CD4-positive, alpha-beta T cell treated with Interleukin-6 for 4 hours (primary cell): Measurements from ENCODE around the gene ARL15.

Source experiments
- DNase-seq: peaks from one replicate; pipeline ENCODE4 v3.0.0-alpha.2; 2020; ENCODE audit warnings: mixed read lengths

The ARL15 gene

DNA sequence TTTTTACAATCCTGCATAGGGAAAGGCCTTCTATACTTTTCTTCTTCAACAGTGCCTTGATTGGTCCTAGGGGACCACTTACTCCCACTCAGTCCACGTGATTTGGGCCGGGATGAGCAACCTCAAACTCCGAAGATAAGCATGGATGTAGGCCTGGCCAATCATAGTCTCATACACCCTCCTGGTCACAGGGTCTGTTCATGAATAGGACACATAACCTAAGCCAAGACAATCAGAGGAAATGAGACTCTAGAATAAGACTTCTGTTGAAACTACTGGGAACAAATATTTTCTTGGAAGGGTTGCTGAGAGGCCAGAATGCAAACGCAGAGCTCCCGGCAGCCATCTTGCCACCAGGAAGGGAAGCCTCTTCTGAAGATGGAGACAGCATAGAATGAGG is 68.1 kb downstream of the ARL15 start:
- no peak for DNase-seq

DNA sequence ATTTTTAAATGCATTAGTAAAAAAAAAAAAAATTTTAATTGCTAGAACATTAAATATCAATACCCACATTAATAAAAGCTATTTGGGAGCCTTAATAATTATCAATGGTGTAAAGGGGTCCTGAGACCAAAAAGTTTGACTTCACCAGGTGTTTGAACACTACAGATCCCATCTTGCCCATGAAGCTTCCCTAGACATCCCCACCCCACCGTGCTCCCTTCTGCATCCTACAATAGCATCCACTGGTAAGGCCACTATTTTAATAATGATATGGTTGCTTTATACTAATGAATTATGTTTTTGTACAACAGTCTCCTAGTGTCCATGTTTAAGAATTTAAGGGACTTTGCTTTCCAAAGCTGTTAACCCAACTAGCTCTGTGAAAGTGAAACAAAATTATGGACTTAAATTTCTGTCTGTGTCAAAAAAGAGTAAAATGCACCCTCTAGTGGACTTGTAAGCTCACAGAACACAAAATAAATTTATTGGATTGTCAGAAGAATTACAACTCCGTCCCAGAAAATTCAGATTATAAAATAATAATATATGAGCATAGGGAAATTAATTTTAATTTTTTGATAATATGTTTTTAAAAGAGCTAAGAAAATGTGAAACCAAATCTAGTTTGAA is 76.0 kb downstream of the ARL15 start:
- no peak for DNase-seq

DNA sequence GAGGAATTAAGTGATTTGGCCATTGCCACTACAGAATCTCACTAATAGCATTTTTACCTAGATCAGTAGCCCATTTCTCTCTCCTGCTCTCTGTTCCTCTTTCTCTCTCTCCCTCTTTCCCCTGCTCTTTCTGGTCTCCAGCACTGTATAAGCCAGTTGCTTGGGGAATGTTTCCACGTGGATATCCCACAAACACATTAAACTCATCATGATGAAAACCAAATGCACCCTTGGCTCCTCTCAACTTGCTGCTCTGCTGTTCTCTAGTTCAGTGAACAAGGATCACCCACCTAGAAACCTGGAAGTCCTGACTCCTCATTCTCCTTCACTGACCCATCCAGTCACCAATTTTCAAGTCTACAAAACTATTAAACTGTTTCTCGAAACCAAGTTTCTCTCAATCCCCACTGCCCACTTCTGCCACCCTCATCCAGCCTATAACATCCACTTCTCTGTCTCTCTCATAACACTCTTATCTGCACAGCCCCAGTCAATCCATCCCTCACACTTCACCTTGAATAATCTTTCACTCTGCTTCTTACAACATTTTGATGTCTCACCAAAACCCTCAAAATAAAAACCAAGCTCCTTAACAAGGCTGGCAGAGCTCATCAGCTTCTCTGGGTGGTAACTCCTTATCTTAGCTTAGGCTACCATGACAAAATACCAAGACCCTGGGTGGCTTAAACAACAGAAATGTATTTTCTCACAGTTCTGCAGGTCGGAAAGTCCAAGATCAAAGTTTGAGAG is 79.3 kb downstream of the ARL15 start:
- DNase-seq: no peak

DNA sequence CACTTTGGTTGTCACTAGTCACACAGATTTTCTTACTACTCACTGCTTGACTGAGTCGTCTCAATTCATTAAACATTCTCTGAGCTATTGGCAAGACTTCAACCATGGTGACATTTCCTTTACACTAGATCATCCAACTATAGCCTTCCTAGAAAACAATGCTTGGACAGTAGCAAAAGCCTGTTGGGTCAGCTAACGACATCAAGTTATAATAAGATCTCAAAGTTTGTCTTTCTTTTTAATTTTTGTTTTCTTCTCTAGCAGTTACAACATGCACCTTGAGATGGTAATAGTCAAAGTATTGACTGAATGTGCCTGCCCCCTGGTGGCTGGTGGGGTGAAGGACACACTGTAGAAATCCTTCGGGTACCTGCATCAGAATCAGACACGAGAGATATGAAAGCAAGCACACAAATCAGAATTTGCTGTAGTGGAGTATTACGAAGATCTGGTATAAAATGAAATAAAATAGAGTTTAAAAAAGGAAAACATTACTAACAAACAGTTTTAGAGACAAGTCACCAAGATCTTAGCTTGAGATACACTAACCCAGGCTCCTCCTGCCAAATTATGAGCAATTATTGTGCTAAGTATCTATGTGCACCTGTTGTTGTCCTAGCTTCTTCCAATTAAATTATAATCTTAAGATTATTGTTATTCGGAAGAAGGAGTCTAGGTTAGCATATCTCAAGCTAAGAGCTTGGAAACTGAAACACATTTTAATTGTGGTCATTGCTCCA is 81.2 kb downstream of the ARL15 start:
- DNase-seq: peak; percentile 74

DNA sequence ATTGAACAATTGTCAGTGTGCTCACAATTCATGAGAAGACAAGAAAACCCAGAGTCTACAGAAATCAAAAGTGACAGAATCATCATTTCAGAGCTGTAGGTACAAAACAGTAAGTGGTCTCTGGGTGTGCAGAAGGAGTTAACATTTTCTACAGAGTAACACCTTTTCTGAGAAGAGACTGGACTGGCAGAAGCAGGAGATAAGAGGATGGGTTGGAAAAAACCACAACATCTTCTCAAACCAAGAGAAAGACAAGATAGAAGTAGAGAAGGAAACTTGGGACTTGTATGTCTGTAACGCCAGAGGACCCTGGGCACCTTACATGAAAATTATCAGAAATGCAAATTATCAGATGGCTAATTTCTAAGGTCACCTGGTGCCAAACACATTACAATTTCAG is 82.6 kb downstream of the ARL15 start:
- no peak for DNase-seq

DNA sequence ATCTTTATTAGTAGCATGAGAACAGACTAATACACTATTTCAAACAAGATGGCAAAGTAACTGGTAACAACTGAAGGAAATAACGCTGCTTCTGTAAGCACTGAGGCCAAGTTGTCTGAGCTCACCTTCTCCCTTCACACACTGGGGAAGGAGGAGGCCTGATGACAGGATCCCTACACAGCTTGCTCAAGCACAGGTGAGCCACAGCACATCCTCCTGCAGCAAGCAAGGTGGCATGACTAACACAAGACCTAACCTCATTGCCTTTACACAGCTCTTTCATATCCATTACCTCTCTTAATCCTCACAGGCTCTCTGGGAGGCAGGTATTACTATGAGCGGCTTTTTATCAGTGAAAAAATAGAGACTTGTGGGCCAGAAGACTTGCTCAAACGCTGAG is 83.3 kb downstream of the ARL15 start:
- no peak for DNase-seq

DNA sequence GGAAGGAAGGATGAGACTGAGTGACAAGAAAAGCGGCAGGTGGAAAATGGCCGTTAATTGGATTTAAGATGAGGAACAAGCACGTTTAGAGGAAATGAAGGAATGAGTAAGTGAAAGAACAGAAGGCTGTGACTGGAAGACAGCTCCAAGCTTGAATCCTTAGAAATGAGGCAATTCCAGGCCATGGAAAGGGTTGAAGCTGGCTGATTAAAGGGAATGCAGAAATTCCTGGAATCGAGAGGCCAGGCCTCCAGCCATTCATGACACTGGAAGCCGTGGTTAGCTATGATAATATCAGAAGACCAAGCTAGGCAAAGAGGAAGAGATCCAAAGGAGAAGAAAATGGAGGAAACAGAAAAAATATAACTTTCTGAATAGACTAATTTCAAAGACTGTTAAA is 84.2 kb downstream of the ARL15 start:
- DNase-seq: no peak

DNA sequence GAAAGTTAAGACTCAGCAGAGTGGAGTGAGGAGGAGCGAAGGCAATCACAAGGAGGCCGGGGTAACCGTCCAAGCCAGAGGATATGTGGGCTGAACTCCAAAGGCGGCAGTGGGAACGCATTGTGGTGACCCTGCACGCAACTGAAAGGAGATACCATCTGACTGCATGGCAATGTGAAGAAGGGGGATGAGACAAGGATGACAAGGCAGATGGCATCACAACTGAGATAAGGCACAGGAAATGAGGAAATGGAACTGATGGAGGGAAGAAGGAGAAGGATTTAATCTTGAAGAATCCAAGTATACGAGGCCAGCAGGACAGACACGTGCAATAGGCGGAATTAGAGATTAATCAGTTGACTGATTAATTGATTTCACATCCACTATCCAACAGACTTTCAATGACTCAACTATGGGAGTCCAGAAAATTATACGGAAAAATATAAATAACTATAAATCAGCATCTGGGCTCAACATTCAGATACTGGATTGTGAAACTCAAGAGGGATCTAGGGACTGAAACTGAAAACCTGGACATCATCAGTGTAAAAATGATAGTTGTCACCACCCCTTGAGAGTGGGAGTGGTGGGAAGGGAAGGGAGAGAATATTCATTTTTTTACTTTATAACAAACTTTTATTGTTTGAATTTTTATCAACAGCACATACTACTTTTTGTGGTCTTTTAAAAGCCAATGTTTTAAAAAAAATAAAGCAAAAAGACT is 86.1 kb downstream of the ARL15 start:
- no peak for DNase-seq

DNA sequence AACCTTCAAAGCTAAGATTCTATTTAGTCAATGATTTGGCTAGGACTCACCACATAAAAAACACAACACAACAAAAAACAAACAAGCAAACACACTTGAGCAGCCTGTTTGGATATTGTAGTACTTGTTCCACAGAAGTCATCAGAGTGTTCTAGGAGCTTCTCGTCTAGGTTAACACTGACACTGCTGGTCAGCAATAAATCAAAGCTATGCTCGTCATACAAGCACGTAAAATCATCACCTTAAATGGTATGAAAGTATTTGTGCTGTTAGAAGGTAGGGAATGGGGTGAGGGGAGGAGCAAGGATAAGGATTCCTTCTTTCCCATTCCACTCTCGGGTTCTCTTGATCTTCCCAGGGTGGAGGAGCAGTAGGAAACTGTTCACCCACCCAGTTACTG is 88.0 kb downstream of the ARL15 start:
- no peak for DNase-seq

DNA sequence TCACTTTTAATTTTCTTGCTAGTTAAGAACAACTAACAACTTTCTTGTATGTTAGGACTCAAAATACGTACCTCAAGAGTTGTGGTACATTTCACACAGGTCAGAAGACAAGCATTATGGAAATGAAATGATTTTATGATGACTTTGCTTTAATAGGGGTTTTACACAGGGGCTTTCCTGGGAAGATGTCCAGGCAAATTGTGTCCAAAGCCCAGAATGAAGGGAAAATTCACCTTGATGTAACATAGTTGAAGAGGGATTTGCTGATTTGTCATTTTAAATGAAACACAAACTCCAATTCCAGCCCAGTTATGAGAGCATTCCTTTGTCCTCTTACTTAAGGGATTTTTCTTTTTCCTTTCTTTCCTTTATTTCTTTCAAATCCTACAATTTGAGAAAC is 89.2 kb downstream of the ARL15 start:
- no peak for DNase-seq

DNA sequence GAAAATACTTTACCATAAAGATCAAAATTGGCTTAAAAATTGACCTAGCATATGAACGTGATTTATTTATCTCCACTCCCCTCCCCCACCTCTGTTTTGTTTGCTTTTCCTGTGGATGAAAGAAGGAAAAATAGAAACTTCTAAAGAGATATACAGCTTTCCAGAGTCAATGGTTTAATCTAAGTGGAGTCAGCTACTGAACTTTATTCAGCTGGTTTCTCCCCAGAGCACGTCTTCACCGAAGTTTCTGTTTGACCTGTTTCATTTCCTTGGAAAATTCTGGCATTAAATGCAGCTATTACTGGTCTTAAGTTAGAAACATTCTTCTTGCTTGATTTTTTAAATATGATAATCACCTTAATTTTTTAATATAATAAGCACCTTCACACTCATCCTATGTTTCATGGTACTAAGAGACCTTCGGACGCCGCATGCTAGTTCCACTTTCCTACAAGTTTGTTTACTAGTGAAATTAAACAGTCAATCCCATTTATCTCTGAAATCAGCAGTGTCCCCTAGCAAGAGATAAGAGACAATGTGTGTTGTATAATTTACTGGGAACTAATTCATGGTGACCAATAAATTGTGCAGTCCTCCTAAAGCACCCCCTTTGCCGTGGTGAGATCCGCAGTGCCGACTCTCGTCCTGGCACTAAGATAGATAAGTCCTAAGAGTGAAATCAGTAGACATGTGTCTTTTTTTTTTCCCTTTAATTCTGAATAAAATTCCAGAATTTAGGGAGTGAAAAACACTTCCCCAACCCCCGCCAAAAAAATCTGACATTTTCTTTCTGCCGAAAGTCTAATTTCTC is 89.9 kb downstream of the ARL15 start:
- no peak for DNase-seq

DNA sequence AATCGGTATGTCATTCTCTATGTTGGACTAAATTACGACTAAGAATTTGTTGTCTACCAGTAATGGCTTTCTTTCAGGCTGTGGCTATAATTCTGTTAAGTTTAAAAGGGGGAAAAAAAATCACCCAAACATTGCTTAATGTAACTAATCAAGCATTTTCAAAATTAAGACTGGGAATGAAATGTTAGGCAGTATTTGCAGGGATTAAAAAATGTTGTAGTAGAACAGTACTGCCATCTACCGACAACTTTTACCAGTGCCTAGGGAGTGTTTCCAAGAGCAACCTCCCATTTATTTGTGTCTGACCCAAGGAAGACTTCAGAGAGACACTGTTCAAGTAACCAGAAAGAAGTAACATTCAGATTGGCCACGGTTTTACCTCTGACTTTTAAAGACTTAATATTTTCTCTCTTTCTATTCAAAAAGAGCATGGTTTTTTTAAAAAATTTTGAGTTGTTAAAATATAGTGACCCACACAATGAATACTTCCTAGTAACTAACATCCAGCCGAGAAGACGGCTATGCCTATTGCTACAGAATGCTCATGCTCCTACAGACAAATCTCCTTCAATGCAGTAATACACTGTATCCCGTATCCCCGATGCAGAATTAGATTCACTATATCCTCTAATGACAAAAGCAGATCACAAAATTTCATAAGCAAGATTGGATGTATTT is 92.4 kb downstream of the ARL15 start:
- DNase-seq: peak; percentile 5

DNA sequence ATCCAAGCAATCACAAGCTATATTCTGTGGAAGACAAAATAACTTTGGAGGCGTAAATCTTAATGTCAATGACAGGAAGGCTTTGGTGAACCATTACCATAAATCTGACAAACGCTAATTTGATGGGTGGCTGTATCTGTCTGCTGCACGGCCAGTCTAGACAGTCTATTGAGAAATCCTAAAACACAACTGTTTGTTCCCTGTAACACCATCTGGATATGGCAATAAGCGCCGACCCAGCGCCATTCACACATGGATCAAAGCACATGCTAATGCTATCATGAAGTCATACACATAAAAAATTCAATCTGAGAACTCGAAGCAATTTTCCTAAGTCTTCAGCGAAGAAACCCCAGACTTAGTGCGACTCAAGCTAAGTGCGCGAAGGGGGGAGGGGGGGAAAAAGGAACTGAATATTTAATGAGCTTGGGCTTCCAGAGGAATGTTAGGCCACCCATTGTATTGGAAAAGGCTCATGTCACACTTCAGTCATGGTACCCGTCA is 95.1 kb downstream of the ARL15 start:
- DNase-seq: no peak

DNA sequence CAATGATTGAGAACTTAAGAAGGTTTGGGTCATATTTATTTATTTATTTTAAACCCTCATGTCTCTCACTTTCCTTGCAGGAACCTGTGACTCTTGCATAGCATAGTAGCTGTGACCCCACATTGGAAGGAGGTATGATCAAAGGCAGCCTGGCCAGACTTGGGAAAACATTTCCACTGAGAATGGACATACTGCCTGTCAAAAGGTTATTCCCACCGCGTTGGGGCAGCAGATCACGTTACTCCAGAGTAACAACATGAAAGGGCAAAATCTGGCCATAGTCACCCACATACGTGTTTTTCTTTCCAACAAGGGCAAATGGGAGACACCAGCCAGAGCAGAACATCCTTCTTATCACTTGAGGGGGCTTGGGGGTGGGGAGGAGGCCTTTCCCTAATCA is 95.7 kb downstream of the ARL15 start:
- no peak for DNase-seq

DNA sequence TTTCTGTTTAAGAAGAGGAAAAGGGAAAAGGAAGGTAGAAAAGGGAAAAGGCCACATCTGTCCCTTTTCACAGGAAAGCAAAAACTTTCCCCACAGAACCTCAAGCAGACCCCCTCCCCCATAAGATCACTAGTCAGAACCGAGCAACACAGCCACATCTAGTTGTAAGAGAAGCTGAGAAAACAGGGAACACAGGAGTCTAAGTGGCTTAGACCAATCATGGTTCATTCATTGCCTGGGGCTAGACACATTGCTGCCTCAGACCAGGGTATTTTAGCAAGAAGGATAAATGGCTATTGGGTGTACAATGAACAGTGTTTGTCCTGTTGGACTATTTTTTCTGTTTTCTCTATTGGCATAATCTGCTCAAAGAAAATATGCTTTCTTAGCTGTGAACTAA is 98.0 kb downstream of the ARL15 start:
- DNase-seq: no peak

DNA sequence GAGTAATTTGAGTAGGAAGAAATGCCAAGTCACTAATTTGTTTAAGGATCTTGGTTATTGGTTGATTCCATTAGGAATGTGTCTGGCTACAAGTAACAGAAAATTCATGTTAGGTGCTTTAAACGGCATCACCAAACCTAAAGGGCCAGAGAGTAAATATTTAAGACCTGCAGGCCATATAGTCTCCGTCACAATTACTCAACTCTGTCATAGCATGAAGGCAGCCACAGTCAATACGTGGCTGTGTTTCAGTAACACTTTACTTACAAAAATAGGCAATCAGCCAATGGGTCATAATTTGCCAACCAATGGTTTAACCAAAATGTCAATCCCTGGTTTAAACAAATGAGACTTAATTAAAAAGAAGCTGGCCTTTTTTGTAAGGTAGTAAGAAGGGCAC is 98.5 kb downstream of the ARL15 start:
- no peak for DNase-seq

DNA sequence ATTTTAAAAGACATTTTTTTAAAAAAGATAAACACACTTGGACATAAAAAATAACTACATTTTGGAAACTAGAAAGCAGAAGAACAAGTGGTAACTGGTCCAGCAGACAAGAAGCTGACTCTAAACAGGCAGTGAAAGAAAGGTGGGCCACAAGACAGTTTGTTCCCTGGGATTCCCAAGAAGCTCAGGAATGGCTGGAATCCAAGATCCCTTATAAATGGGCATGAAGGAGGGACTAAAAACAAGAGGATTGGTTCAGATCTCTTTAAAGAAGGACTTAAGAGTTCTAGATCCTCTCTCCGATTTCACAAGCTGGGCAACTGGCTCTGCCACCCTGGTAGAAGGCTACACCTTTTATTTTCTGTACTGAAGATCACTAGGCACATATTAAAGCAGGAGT is 102.8 kb downstream of the ARL15 start:
- DNase-seq: no peak

DNA sequence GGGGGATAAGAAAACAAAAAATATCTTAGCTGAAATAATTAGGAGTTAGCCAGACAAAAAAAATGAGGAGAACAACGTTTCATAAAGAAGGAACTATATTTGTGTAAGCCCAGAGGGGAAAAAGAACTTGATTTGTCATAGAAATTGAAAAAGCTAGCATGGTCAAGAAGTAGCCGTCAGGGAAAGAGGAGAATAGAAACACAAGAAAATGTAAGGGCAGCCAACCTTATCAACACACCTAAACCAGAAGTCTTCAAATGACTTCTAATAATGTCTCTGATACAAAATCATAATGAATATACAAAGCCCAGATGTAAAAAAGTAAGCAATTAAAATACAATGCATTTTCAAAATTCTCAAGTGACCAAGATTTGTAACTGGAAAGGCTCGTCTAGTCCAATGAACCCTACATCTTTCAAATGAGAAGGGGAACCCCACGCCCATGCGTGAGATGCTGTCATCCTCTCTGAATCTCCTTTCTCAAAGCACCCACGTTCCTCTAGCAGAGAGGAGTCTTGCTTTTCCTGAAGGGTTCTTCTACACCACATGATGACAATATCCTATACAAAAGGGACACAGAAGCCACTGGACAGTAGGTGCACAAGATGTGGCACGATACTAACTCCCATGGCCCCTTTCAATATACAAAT is 103.7 kb downstream of the ARL15 start:
- no peak for DNase-seq

DNA sequence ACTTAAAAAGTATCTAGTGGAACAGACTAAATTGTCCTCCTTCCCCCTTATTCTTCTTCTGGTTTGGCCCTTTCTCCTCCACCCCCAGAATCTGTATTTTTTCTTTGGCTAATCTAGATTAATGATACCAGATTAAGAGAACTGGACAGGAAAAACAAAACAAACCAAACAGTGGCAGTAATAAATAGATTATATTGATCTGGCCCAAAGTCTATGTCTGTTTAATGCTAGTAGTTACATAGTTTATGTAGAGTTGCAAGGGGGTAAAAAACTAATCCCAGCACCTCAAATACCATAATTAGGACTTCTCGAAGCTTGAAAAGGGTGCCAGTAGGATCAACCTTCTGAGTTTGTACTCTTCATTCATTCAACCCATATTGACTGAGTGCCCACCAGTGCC is 104.5 kb downstream of the ARL15 start:
- DNase-seq: no peak

DNA sequence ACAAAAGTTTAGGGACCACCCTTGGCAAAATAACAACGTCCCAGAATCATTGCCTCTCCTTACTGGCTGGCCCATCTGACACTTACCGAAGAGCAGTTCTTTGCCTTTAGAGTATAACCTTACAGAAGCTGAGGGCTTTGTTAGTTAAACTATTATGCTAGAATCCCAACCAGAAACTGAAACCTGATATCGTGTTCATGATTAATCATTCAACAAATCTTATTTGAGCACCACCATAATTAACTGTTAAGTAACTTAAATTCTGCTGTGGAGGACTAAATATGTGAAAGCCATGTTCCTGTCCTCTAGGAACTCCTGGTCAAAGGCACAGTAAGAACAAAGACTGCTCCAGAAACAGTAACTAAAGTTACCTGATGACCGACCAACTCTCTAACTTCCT is 104.9 kb downstream of the ARL15 start:
- DNase-seq: no peak

DNA sequence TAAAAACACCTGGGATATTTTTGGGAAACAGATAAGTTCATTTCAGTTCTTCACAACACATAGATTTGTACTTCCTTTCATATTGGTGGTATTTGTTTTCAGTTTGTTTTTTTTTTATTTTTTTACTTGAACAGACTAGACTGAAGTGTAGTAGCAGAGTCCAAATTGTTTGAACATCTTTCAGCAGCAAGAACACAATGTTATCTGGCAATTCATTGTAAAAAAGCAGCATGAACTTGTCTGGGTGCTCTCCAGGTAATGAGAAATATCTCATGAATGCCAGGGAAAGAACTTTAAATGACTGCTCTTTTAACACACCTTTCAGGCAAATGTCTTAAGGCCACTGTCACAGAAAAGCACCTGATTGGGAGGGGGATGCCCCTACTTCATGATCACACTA is 113.4 kb downstream of the ARL15 start:
- no peak for DNase-seq
